CD4-positive, alpha-beta T cell treated with Interleukin-6 for 4 hours (primary cell): ENCODE data around the gene PA2G4.
"Not testable (repeated sequence)": the region's sequence is repeated elsewhere in the genome, so short reads cannot be mapped to it uniquely, and the experiment has no call there.

Experiments used
- DNase-seq: peaks from one replicate; pipeline ENCODE4 v3.0.0-alpha.2; 2020; ENCODE audit warnings: mixed read lengths

The PA2G4 gene

GRCh38 chr12:56101045-56101444, 3.3 kb upstream of the PA2G4 start:
- DNase-seq, result no peak

DNA sequence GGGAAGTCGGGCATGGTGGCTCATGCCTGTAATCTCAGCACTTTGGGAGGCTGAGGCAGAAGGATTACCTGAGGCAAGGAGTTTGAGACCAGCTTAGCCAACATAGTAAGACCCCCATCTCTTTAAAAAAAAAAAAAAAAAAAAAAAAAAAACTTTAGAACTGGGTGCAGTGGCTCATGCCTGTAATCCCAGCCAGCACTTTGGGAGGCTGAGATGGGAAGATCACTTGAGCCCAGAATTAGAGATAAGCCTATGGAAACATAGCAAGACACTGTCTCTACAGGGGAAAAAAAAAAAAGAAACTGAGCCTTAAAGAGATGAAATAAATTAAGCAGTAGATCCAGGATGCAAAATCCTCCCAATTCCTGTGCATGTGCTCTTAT, 1.7 kb upstream of the PA2G4 start:
- DNase-seq, result no peak

GRCh38 chr12:56103066-56103711, 1.2 kb upstream of the PA2G4 start:
- peak; percentile 34 for DNase-seq

DNA sequence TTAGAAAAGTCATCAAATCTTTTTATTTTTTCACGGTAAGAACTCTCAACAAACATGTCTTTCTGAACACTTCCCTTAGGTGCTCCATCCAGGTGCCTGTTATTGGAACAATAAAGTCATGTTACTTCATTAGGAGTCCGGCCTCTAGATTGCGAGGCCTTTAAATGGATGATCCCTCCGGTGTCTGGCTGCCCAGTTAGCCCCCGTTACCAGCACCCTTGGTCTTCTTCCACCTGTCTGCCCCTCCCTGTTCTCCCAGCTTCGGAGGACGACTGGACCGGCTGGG, 593 bp upstream of the PA2G4 start:
- DNase-seq, result no peak

GRCh38 chr12:56104815-56105608, 653 bp downstream of the PA2G4 start:
- peak; percentile 10 for DNase-seq

DNA sequence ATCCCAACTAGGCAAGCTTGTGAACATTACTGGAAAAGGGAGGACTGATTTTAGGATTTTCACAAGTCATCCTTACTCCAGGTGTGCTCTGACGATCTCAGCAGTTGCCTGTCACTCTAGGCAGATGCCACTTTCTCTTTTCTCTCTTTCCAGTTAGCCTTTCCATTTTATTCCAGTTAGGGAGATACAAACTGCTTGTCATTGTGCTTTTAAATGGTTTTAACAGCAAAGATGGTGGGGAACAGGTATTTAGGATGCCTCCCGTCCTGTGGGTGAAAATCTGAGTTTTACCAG, 1.2 kb downstream of the PA2G4 start:
- no peak for DNase-seq

GRCh38 chr12:56107242-56107641, 2.9 kb downstream of the PA2G4 start:
- no peak for DNase-seq

DNA sequence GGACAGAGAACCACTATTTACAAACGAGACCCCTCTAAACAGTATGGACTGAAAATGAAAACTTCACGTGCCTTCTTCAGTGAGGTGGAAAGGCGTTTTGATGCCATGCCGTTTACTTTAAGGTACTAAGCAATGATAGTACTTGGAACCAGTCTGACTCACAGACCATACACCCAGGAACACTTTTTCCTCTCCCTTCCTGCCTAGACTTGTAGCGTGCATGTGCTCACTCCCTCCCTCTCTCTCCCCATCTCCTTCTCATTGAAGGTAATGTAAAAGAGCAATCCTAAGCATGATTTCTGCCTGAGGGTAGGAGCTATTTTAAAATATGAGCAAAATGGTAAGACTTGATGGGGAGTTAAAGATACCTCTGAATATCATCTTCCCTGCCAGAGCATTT, 6.2 kb downstream of the PA2G4 start:
- DNase-seq, result no peak

DNA sequence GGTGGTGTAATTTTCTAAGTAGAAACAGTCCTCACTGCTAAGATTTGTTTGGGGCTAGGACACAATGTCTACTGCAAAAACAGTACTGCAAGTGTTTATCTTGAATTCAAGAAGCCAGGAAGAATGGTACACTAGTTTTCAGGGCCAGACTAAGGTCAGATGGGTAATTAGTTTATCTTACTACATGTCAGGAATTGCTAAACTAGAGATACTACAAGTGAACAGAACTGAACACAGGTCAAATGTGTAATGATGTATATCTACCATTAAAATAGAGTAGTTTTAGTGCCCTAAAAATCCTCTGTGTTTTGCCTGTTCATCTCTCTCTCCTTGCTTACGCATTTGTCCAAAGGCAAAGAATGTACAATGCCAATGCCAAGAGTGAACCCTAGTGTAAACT, 9.7 kb downstream of the PA2G4 start:
- DNase-seq, result no peak

DNA sequence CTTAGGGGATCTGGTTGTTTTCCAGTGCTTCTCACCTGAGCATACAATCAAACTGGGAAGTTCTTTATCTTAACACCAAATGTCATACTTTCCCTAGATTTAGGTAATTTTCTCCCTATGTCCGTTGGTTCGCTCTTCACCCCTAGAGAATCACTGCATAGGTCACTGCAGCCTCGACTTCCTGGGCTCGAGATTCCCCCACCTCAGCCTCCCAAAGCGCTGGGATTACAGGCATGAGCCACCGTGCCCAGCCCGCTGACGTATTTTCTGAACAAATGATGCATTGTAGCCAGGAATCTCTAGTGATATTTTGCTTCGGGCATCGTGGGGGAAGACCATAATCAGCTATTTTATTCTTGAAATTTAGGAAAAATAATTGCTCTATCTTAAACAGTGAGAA, 11.0 kb downstream of the PA2G4 start:
- no peak for DNase-seq

DNA sequence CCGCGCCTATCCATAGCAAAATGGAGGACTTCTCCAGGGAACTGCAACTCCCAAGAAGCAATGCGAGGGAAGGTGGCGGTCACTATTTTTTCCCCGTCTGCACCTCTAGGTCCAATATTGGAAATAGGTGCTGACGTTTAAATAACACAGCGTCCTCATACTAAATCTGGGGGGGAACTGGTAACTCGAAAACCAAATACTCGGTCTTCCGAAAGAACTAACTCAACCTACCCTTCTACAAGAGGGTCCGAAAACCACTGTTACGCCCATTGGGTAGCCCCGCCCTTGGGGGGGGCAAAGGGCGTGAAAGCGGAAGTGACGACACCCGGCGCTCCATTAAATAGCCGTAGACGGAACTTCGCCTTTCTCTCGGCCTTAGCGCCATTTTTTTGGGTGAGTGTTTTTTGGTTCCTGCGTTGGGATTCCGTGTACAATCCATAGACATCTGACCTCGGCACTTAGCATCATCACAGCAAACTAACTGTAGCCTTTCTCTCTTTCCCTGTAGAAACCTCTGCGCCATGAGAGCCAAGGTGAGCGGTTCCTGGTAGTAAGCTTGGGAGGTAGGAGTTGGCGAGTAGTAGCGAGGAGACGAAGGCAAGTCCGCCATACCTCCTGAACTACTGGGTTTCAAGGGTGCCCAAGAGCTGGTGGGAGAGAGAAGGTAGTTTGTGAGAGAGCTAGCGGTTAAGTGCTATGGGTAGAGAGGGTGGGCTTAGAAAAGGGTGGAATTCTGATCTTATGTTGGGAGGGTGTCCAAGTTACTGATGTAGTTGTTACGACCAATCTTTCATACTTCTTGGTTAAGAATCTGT, 12.1 kb downstream of the PA2G4 start, which contains the start of gene RPL41:
TSS of gene RPL41 (plus strand) at position 367 of the 815 bp plus-strand sequence.
- peak; percentile 94 for DNase-seq

GRCh38 chr12:56117082-56117706, 12.8 kb downstream of the PA2G4 start:
- DNase-seq, result not testable (repeated sequence)

- DNase-seq, result peak; percentile 96
Observed at GRCh38 chr12:56117778-56118687, 13.7 kb downstream of the PA2G4 start, which contains the start of gene ZC3H10. Gene ZC3H10 (plus strand): TSS chr12:56118266. CDS start chr12:56120563, 2,297 bp downstream.

DNA sequence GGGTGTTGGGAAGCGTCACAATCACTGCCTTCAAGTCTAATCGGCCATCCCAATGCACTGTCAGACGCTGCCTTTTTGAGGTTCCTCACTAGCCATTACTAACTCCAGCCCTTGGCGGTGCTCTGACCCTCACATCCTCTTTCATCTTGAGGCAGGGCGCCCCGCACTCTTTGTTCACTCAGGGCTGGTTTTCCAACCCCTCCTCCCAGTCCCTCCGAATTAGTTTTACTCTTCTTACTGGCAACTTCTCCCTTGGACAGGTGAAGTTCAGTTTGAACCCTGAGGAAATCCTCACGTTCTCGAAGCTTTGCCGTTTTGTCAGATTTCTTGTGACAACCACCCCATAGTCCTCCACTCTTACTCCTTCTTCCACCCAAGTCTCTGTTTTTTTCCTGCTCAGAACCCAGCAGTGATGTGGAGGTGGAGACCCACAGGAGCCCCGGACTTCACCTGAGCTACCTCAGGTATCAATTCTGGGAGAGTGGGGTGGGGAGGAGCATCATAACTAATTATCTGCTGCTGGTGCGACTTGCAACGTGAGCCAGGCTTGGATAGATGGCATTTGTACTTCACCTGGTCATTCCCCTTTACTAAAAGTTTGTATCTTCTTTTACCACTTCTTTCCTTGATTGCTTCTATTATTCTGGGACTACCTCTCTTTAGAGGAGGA, 14.5 kb downstream of the PA2G4 start:
- DNase-seq, result no peak

- DNase-seq, result peak; percentile 73
Observed at GRCh38 chr12:56119361-56119796, 15.0 kb downstream of the PA2G4 start.

DNA sequence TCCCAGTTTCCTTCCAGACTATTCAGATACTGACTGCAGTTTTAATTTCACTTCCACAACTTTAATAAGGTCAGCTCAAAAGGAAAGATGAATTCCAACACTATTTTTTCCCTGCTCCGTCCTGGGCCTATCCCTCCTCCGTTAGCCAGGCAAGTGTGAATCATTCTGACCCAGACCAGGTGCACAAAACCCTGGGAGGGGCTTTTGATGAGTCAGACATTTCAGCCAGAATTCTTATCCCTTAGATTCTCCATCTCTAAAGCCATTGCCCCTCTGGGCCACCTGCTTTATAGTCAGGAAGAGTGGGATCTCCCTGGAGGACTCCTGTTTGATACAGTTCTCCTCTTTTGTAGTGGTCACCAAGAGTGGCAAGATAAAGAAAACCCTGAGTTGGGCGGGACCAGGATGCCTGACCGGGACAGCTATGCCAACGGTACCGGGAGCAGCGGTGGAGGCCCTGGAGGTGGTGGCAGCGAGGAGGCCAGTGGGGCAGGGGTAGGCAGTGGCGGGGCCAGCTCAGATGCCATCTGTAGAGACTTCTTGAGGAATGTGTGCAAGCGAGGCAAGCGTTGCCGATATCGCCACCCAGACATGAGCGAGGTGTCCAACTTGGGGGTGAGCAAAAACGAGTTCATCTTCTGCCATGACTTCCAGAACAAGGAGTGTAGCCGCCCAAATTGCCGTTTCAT, 15.9 kb downstream of the PA2G4 start:
- DNase-seq, result no peak

DNA sequence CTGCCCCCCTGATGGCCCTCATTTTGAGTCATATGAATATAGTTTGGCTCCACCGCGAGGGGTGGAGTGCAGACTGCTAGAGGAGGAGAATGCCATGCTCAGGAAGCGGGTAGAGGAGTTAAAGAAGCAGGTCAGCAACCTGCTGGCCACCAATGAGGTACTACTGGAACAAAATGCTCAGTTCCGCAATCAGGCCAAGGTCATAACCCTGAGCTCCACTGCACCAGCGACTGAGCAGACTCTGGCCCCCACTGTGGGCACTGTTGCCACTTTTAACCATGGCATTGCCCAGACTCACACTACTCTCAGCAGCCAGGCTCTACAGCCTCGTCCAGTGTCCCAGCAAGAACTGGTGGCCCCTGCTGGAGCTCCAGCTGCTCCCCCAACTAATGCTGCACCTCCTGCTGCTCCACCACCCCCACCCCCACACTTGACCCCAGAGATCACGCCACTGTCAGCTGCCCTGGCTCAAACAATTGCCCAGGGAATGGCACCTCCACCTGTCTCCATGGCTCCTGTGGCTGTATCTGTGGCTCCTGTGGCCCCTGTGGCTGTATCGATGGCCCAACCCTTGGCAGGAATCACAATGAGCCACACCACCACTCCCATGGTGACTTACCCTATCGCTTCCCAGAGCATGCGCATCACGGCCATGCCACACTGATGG, 17.0 kb downstream of the PA2G4 start:
- DNase-seq, result no peak

DNA sequence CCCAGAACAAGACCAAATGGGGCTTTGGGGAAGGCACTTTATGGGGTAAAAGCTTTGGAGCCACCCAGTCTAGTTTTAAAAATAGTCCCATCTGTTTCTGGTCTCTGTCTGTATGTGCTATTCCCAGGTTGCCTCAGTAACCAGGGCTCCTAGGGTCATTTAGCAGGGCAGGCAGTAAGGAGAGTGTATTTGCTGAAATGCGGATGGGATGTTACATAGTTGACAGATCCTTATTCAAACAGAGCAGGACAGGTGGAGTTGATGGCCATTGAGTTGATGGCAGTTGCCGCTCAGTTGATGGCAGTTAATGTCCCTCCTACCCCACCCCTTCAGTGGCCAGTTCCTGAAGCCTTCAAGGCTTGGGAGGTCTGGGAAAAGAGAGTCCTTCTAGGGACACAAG, 18.3 kb downstream of the PA2G4 start:
- DNase-seq, result no peak

DNA sequence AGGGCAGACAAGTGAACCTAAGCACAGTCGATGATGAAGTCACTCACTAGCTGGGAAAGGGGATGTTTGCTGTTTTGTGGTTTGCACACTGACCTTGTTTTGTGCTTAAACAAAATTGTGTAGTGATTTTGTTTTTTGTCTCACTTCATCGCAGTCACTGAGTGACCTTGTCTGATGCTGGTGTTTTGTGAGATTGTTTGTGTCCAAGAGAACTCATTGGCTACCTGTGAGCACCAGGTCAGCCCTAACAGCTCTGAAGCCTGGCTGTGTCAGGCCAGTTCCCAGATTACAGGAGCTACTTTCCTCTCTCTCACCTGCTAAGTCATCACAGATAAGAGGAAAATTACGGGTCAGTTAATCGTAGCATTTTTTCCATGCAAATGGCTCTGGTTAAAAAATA, 19.8 kb downstream of the PA2G4 start:
- DNase-seq, result no peak

GRCh38 chr12:56126732-56127239, 22.4 kb downstream of the PA2G4 start:
- DNase-seq, result no peak
